Common myeloid progenitor, CD34-positive (primary cell): ENCODE results near the gene MROH2A.

Source experiments
- CTCF ChIA-PET: fragments of 350-600 bp; sonication (Branson Sonifier 250); formaldehyde crosslinking; loops from one replicate; lab custom pipeline; 2021; ENCODE audit warnings: antibody characterized with exemption; lab: Charles Lee
- POLR2A ChIA-PET: fragments of 350-600 bp; sonication (Branson Sonifier 250); formaldehyde crosslinking; loops from one replicate; lab custom pipeline; 2021; ENCODE audit warnings: antibody characterized with exemption; lab: Charles Lee
- DNase-seq, 3 donors: peaks; one replicate each; pipeline versions ENCODE4 v3.0.0 to v3.0.0-alpha.2; 2013
- H3K27ac ChIP-seq, 2 experiments: 1 replicate in 1 of 2; 2 replicates in 1 of 2; pipeline ENCODE4 v1.7.0; 2013; ENCODE audit warnings: inconsistent platforms in 2 of 2, low read length in 2 of 2, mild to moderate bottlenecking in 2 of 2, low read depth in 1 of 2, moderate library complexity in 1 of 2; ENCODE audit not compliant: severe bottlenecking in 2 of 2, insufficient read depth in 1 of 2, poor library complexity in 1 of 2
- H3K27me3 ChIP-seq, 5 experiments: replicated peaks in 2 of 5; 1 replicate in 3 of 5; 2 replicates in 2 of 5; pipeline versions ENCODE4 v1.6.1 to v1.7.0; 2013; ENCODE audit warnings: low read length in 4 of 5, mild to moderate bottlenecking in 2 of 5, moderate library complexity in 2 of 5, inconsistent platforms in 1 of 5; ENCODE audit not compliant: insufficient read depth in 5 of 5, control insufficient read depth in 4 of 5
- H3K36me3 ChIP-seq, 4 experiments: 1 replicate in 2 of 4; 2 replicates in 2 of 4; pipeline versions ENCODE4 v1.6.1 to v1.7.0; 2013; ENCODE audit warnings: low read length in 3 of 4, control low read depth in 1 of 4, mild to moderate bottlenecking in 1 of 4; ENCODE audit not compliant: control insufficient read depth in 4 of 4, insufficient read depth in 4 of 4
- H3K4me1 ChIP-seq, 4 experiments: 1 replicate in 3 of 4; 2 replicates in 1 of 4; pipeline versions ENCODE4 v1.6.1 to v1.7.1; 2013; ENCODE audit warnings: low read length in 3 of 4, mild to moderate bottlenecking in 3 of 4, control low read depth in 1 of 4, inconsistent platforms in 1 of 4, moderate library complexity in 1 of 4; ENCODE audit not compliant: control insufficient read depth in 4 of 4, insufficient read depth in 4 of 4; ENCODE audit errors: control extremely low read depth in 1 of 4
- H3K4me3 ChIP-seq, 7 experiments: 1 replicate in 4 of 7; 2 replicates in 3 of 7; pipeline versions ENCODE4 v1.5.1 to v1.7.0; 2013; ENCODE audit warnings: mild to moderate bottlenecking in 7 of 7, low read length in 6 of 7, moderate library complexity in 6 of 7, inconsistent platforms in 2 of 7, low read depth in 2 of 7, control low read depth in 1 of 7; ENCODE audit not compliant: insufficient read depth in 4 of 7, control insufficient read depth in 1 of 7; ENCODE audit errors: extremely low read depth in 1 of 7
- H3K9me3 ChIP-seq, 5 experiments: 1 replicate in 4 of 5; 2 replicates in 1 of 5; pipeline versions ENCODE4 v1.6.1 to v1.7.1; 2013; ENCODE audit warnings: low read length in 4 of 5, mild to moderate bottlenecking in 2 of 5, inconsistent platforms in 1 of 5, low read depth in 1 of 5, moderate library complexity in 1 of 5; ENCODE audit not compliant: control insufficient read depth in 4 of 5, insufficient read depth in 2 of 5; ENCODE audit errors: control extremely low read depth in 1 of 5
- WGBS: methylation state at CpG from one replicate; pipeline ENCODE4 v1.1.5; 2013; ENCODE audit not compliant: insufficient coverage; 5-methylcytosine and 5-hydroxymethylcytosine counted together

The MROH2A gene

GRCh38 chr2:233831011-233831721 lies 53.0 kb downstream of the MROH2A start:
- Histone ChIP-seq H3K4me3 (no peak overlapping the region), H3K4me1 (no peaks in the 10 kb centered on the region), H3K27me3 (no peaks in the 10 kb centered on the region), H3K9me3 (no peaks in the 10 kb centered on the region), H3K36me3 (peaks cover 5 to 19% (median 12%) of the 10 kb centered on the region in 4 experiments), H3K27ac (no peak overlapping the region)
- no peak for DNase-seq
- CTCF ChIA-PET: no interaction called here
- 96% methylated on average over 9 of the region's 14 CpGs for WGBS
- POLR2A ChIA-PET: no interaction called here

- Histone ChIP-seq H3K27ac (no peak overlapping the region), H3K36me3 (peaks cover 11 to 25% (median 17%) of the 10 kb centered on the region in 4 experiments), H3K9me3 (no peaks in the 10 kb centered on the region), H3K4me3 (no peak overlapping the region), H3K4me1 (no peaks in the 10 kb centered on the region), H3K27me3 (no peaks in the 10 kb centered on the region)
- no peak for DNase-seq
- WGBS: 96% methylated on average over 6 of the region's 6 CpGs
- CTCF ChIA-PET: no interaction called here
- POLR2A ChIA-PET: no interaction called here
Measured at GRCh38 chr2:233831861-233832260, 53.7 kb downstream of the MROH2A start.

GRCh38 chr2:233832414-233832813 lies 54.3 kb downstream of the MROH2A start:
- no peak for DNase-seq
- Histone ChIP-seq H3K36me3 (peaks cover 11 to 29% (median 19%) of the 10 kb centered on the region in 4 experiments), H3K9me3 (no peaks in the 10 kb centered on the region), H3K27ac (no peak overlapping the region), H3K4me3 (no peak overlapping the region), H3K4me1 (no peaks in the 10 kb centered on the region), H3K27me3 (no peaks in the 10 kb centered on the region)
- 92% methylated on average over 9 of the region's 9 CpGs for WGBS
- POLR2A ChIA-PET: no interaction called here
- CTCF ChIA-PET: interaction anchor here (1.0 kb wide), 1 partner anchor 428 kb away, joined by 3 read pairs; no protein-coding TSS in a partner anchor

GRCh38 chr2:233832869-233833311 lies 54.8 kb downstream of the MROH2A start:
- ChIA-PET POLR2A (interaction anchor here (0.7 kb wide), 1 partner anchor 667 kb away, joined by 4 read pairs; no protein-coding TSS in a partner anchor), CTCF (interaction anchor here (1.0 kb wide), 1 partner anchor 429 kb away, joined by 3 read pairs; no protein-coding TSS in a partner anchor)
- peak in 2 of 3 donors; percentile 19 to 28 for DNase-seq
- H3K36me3 ChIP-seq: peaks cover 11 to 33% (median 23%) of the 10 kb centered on the region in 4 experiments
- 86% methylated on average over 3 of the region's 7 CpGs for WGBS
- no peak overlapping the region for H3K27ac ChIP-seq
- H3K9me3 ChIP-seq: no peaks in the 10 kb centered on the region
- H3K4me3 ChIP-seq: no peak overlapping the region
- H3K27me3 ChIP-seq: no peaks in the 10 kb centered on the region
- H3K4me1 ChIP-seq: no peaks in the 10 kb centered on the region

- Histone ChIP-seq H3K27me3 (no peaks in the 10 kb centered on the region), H3K4me1 (no peaks in the 10 kb centered on the region), H3K27ac (no peak overlapping the region), H3K4me3 (no peak overlapping the region), H3K9me3 (no peaks in the 10 kb centered on the region), H3K36me3 (peaks cover 11 to 38% (median 26%) of the 10 kb centered on the region in 4 experiments)
- no peak for DNase-seq
- 100% methylated on average over 4 of the region's 10 CpGs for WGBS
- CTCF ChIA-PET: interaction anchor here (1.0 kb wide), 1 partner anchor 429 kb away, joined by 3 read pairs; no protein-coding TSS in a partner anchor
- POLR2A ChIA-PET: interaction anchor here (0.7 kb wide), 1 partner anchor 667 kb away, joined by 4 read pairs; no protein-coding TSS in a partner anchor
Measured at GRCh38 chr2:233833345-233833744, 55.2 kb downstream of the MROH2A start.

- no peaks in the 10 kb centered on the region for H3K9me3 ChIP-seq
- ChIA-PET POLR2A (no interaction called here), CTCF (no interaction called here)
- H3K27me3 ChIP-seq: no peaks in the 10 kb centered on the region
- 88% methylated on average over 10 of the region's 14 CpGs for WGBS
- no peak overlapping the region for H3K27ac ChIP-seq
- no peak for DNase-seq
- H3K36me3 ChIP-seq: peaks cover 17 to 60% (median 37%) of the 10 kb centered on the region in 4 experiments
- H3K4me1 ChIP-seq: no peaks in the 10 kb centered on the region
- no peak overlapping the region for H3K4me3 ChIP-seq
Measured at GRCh38 chr2:233835230-233836186, 57.4 kb downstream of the MROH2A start.
